Stomach smooth muscle (tissue), 2 donors: ENCODE results near the gene ITGB2.

Experiments
- H3K27ac ChIP-seq: one replicate; pipeline ENCODE4 v1.7.0; 2013; ENCODE audit warnings: mild to moderate bottlenecking, low read length, inconsistent platforms
- H3K27me3 ChIP-seq, 2 donors: one replicate each; pipeline ENCODE4 v1.7.0; 2013; ENCODE audit warnings: low read length in 2 of 2; ENCODE audit not compliant: insufficient read depth in 2 of 2, control insufficient read depth in 1 of 2
- H3K36me3 ChIP-seq, 2 donors: one replicate each; pipeline ENCODE4 v1.7.0; 2013; ENCODE audit warnings: low read length in 2 of 2; ENCODE audit not compliant: control insufficient read depth in 2 of 2, insufficient read depth in 2 of 2
- H3K4me1 ChIP-seq: one replicate; pipeline ENCODE4 v1.7.0; 2013; ENCODE audit warnings: low read length; ENCODE audit not compliant: control insufficient read depth, insufficient read depth
- H3K4me3 ChIP-seq, 2 donors: one replicate each; pipeline ENCODE4 v1.7.0; 2013; ENCODE audit warnings: low read length in 2 of 2
- H3K9ac ChIP-seq, 2 donors: one replicate each; pipeline ENCODE4 v1.7.0; 2013; ENCODE audit warnings: low read length in 2 of 2, mild to moderate bottlenecking in 1 of 2
- H3K9me3 ChIP-seq, 2 donors: one replicate each; pipeline ENCODE4 v1.7.0; 2013; ENCODE audit warnings: low read length in 2 of 2; ENCODE audit not compliant: control insufficient read depth in 2 of 2
- donor health status: healthy.
- donor health status: Pancreatic carcinoma.

Gene ITGB2

GRCh38 chr21:44923480-44924084 lies 2.9 kb upstream of the ITGB2 start:
- no peaks in the 10 kb centered on the region for H3K9me3 ChIP-seq
- peaks cover 13 to 19% of the 10 kb centered on the region in 2 donors for H3K27me3 ChIP-seq
- H3K9ac ChIP-seq = no peak overlapping the region
- no peaks in the 10 kb centered on the region for H3K36me3 ChIP-seq
- H3K4me1 ChIP-seq = no peaks in the 10 kb centered on the region
- no peak overlapping the region for H3K27ac ChIP-seq
- no peak overlapping the region for H3K4me3 ChIP-seq

GRCh38 chr21:44921928-44922327 lies 1.2 kb upstream of the ITGB2 start:
- Histone ChIP-seq H3K27me3 (peaks cover 13 to 20% of the 10 kb centered on the region in 2 donors), H3K4me1 (no peaks in the 10 kb centered on the region), H3K9ac (no peak overlapping the region), H3K9me3 (no peaks in the 10 kb centered on the region), H3K27ac (no peak overlapping the region), H3K36me3 (no peaks in the 10 kb centered on the region), H3K4me3 (no peak overlapping the region)

- peaks cover 8 to 13% of the 10 kb centered on the region in 2 donors for H3K27me3 ChIP-seq
- H3K27ac ChIP-seq = no peak overlapping the region
- no peaks in the 10 kb centered on the region for H3K9me3 ChIP-seq
- H3K36me3 ChIP-seq = no peaks in the 10 kb centered on the region
- no peaks in the 10 kb centered on the region for H3K4me1 ChIP-seq
- no peak overlapping the region for H3K9ac ChIP-seq
- H3K4me3 ChIP-seq = peak overlapping the region; percentile 12 to 57
Observed at GRCh38 chr21:44919913-44920693, 596 bp downstream of the ITGB2 start.

GRCh38 chr21:44919111-44919912 lies 1.4 kb downstream of the ITGB2 start:
- H3K9me3 ChIP-seq = no peaks in the 10 kb centered on the region
- no peak overlapping the region for H3K9ac ChIP-seq
- H3K4me3 ChIP-seq = peak overlapping the region in 1 of 2 donors; percentile 57
- H3K27ac ChIP-seq = no peak overlapping the region
- H3K27me3 ChIP-seq = peaks cover 8 to 13% of the 10 kb centered on the region in 2 donors
- H3K36me3 ChIP-seq = no peaks in the 10 kb centered on the region
- H3K4me1 ChIP-seq = no peaks in the 10 kb centered on the region

GRCh38 chr21:44918581-44919033 lies 2.1 kb downstream of the ITGB2 start:
- H3K27me3 ChIP-seq = peaks cover 8 to 13% of the 10 kb centered on the region in 2 donors
- H3K36me3 ChIP-seq = no peaks in the 10 kb centered on the region
- no peaks in the 10 kb centered on the region for H3K4me1 ChIP-seq
- H3K4me3 ChIP-seq = no peak overlapping the region
- H3K27ac ChIP-seq = no peak overlapping the region
- H3K9ac ChIP-seq = no peak overlapping the region
- no peaks in the 10 kb centered on the region for H3K9me3 ChIP-seq

- no peaks in the 10 kb centered on the region for H3K4me1 ChIP-seq
- H3K27me3 ChIP-seq = peaks cover 8 to 13% of the 10 kb centered on the region in 2 donors
- H3K4me3 ChIP-seq = no peak overlapping the region
- no peaks in the 10 kb centered on the region for H3K36me3 ChIP-seq
- H3K9ac ChIP-seq = no peak overlapping the region
- no peaks in the 10 kb centered on the region for H3K9me3 ChIP-seq
- no peak overlapping the region for H3K27ac ChIP-seq
Observed at GRCh38 chr21:44918107-44918470, 2.6 kb downstream of the ITGB2 start.

- Histone ChIP-seq H3K27me3 (peaks cover 8 to 13% of the 10 kb centered on the region in 2 donors), H3K27ac (no peak overlapping the region), H3K36me3 (no peaks in the 10 kb centered on the region), H3K9ac (no peak overlapping the region), H3K9me3 (no peaks in the 10 kb centered on the region), H3K4me1 (no peaks in the 10 kb centered on the region), H3K4me3 (no peak overlapping the region)
Observed at GRCh38 chr21:44917446-44918106, 3.1 kb downstream of the ITGB2 start.

- peaks cover 4% of the 10 kb centered on the region for H3K4me1 ChIP-seq
- no peak overlapping the region for H3K4me3 ChIP-seq
- H3K9me3 ChIP-seq = no peaks in the 10 kb centered on the region
- no peaks in the 10 kb centered on the region for H3K36me3 ChIP-seq
- H3K27me3 ChIP-seq = peaks cover 8 to 13% of the 10 kb centered on the region in 2 donors
- no peak overlapping the region for H3K9ac ChIP-seq
- H3K27ac ChIP-seq = no peak overlapping the region
Observed at GRCh38 chr21:44916965-44917364, 3.7 kb downstream of the ITGB2 start.

- H3K4me1 ChIP-seq = peaks cover 28% of the 10 kb centered on the region
- H3K4me3 ChIP-seq = no peak overlapping the region
- no peak overlapping the region for H3K27ac ChIP-seq
Observed at GRCh38 chr21:44914176-44914874, 6.4 kb downstream of the ITGB2 start.

More at GRCh38 chr21:44914176-44914874, 6.4 kb downstream of the ITGB2 start:
- no peaks in the 10 kb centered on the region for H3K9me3 ChIP-seq
- H3K36me3 ChIP-seq = no peaks in the 10 kb centered on the region
- peaks cover 0 to 7% of the 10 kb centered on the region in 2 donors for H3K27me3 ChIP-seq
- H3K9ac ChIP-seq = no peak overlapping the region
